ENCODE results near the gene CBX8. TPM values are rescaled to one million over a fixed set of nuclear protein-coding genes. Genes with fewer than 3 reads are reported as not detected.

Gene CBX8
- total and polyA plus RNA-seq, 2 of the 13 experiments (the other 11 are each of a cell fraction or from before 2014, with no cell fraction given) = 0.34 to 12.6 TPM

DNA sequence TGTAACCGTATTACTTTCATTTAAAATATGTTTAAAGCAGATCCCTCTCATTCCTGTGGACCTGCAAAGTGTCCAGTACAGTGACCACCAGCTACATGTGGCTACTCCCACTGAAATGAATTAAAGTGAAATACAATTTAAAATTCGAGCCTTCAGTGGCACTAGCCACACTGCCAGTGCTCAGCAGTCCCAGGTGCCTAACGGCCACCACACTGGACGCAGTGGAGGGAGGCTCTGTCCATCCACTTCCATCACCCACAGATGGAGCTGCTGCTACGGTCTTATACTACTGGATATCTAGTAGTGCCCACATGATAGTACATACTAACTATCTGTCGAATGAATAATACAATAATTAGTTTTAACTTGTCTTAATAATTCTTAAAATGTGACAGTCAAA is 21.2 kb downstream of the CBX8 start:
- Histone ChIP-seq H4K20me1 (ENCODE audit: insufficient read depth, low read length) (peaks cover 14% of the 10 kb centered on the region; the same call in 1 of the 2 replicates), H3K4me3 (replicated peaks in 1 of 3; ENCODE audit: insufficient read depth in 1 of 3, low read depth in 2 of 3, low read length in 3 of 3) (peak overlapping the region in 1 of 3 experiments; percentile 2; a peak in 1 of 6 replicates), H3K9ac (ENCODE audit: insufficient read depth, low read depth, low read length) (no peak overlapping the region), H3K4me2 (ENCODE audit: low read depth, low read length) (peak overlapping the region; percentile 92), H3K9me3 (ENCODE audit: low read length) (no peaks in the 10 kb centered on the region), H3K79me2 (ENCODE audit: insufficient read depth, low read length) (peaks cover 16% of the 10 kb centered on the region), H3K4me1 (ENCODE audit: insufficient read depth, low read length) (peaks cover 68% of the 10 kb centered on the region), H3K27ac (ENCODE audit: extremely low read length, insufficient read depth, low read length) (no peak overlapping the region), H3K36me3 (replicated peaks in 1 of 2; ENCODE audit: control insufficient read depth in 1 of 2, insufficient read depth in 2 of 2, low read length in 2 of 2) (peaks cover 5 to 12% of the 10 kb centered on the region in 2 experiments; a peak in 3 of 5 replicates), H3K27me3 (ENCODE audit: control insufficient read depth in 1 of 2, insufficient read depth in 2 of 2, low read length in 2 of 2) (peaks cover 1 to 11% of the 10 kb centered on the region in 2 experiments; a peak in 3 of 5 replicates), H2AFZ (ENCODE audit: low read length) (no peak overlapping the region)
- BruUV-seq (replicated peaks) = no TSS peak
- CTCF ChIA-PET (ENCODE audit: low intra/inter-chr PET ratio, low total read pairs) = interaction anchor here (0.6 kb wide), 1 partner anchor 33 kb away, joined by 3 read pairs; no protein-coding TSS in a partner anchor
- intact Hi-C loops (cut with micrococcal nuclease; ENCODE audit: unreplicated experiment) (loop anchor here (5.0 kb wide), 1 partner anchor 33 kb away; no protein-coding TSS in a partner anchor), in situ Hi-C loops (cut with HindIII; ENCODE audit: extremely low pct_ligation_motif_present, low pct_unique_long_range_greater_than_20kb) (no loop called here)
- no peak for ATAC-seq
- POLR2A ChIA-PET = interaction anchor here (1.9 kb wide), 1 partner anchor 22 kb away, joined by 8 read pairs; the partner anchor contains the start of gene CBX8
- no peak for DNase-seq (ENCODE audit: low spot score)
- FAIRE-seq = no peak
- TF ChIP-seq, protein P1, sequence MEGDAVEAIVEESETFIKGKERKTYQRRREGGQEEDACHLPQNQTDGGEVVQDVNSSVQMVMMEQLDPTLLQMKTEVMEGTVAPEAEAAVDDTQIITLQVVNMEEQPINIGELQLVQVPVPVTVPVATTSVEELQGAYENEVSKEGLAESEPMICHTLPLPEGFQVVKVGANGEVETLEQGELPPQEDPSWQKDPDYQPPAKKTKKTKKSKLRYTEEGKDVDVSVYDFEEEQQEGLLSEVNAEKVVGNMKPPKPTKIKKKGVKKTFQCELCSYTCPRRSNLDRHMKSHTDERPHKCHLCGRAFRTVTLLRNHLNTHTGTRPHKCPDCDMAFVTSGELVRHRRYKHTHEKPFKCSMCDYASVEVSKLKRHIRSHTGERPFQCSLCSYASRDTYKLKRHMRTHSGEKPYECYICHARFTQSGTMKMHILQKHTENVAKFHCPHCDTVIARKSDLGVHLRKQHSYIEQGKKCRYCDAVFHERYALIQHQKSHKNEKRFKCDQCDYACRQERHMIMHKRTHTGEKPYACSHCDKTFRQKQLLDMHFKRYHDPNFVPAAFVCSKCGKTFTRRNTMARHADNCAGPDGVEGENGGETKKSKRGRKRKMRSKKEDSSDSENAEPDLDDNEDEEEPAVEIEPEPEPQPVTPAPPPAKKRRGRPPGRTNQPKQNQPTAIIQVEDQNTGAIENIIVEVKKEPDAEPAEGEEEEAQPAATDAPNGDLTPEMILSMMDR (CRISPR knock-in tag; IDR thresholded peaks at IDR 0.05) = peak; percentile 21
- TF ChIP-seq TEAD3 (CRISPR knock-in tag; optimal IDR thresholded peaks at IDR 0.05; ENCODE audit: borderline replicate concordance) (peak; percentile 31), ZNF18 (CRISPR knock-in tag; IDR thresholded peaks at IDR 0.05; ENCODE audit: insufficient replicate concordance) (peak; percentile 64), ZBTB38 (CRISPR knock-in tag; IDR thresholded peaks at IDR 0.05) (peak; percentile 72; the same call in 1 of the 2 replicates), MIXL1 (CRISPR knock-in tag; IDR thresholded peaks at IDR 0.05) (no peak)
- 45% methylated on average over 6 of the region's 6 CpGs for WGBS (ENCODE audit: low lambda C conversion rate)

All from HepG2 (cell line).